PC-9 (cell line): ENCODE data around the gene EDDM13.

ENCODE experiments used
- CTCF ChIP-seq: fragments of 200-600 bp; sonication (generic); conservative IDR thresholded peaks from 2 replicates; pipeline ENCODE4 v1.6.1; 2017; ENCODE audit warnings: mixed run types, antibody characterized with exemption, mild to moderate bottlenecking, moderate library complexity
- EZH2 ChIP-seq: fragments of 200-600 bp; sonication (generic); IDR thresholded peaks from 2 replicates; pipeline ENCODE4 v1.8.0; 2017; ENCODE audit warnings: antibody characterized with exemption, low read depth

- TF ChIP-seq CTCF (no peak), EZH2 (no peak)
Measured at GRCh38 chr19:56351208-56351607, 78.7 kb downstream of the EDDM13 start.
